Measurements from ENCODE around the gene NFATC2IP.

NFATC2IP gene

GRCh38 chr16:28904363-28904762, 46.4 kb upstream of the NFATC2IP start:
- H3K4me2 ChIP-seq: no peak overlapping the region
- no peak overlapping the region for H3K9ac ChIP-seq
- H2AFZ ChIP-seq (ENCODE audit: low read depth): no peak overlapping the region
- no peak overlapping the region for H3K27ac ChIP-seq
- H3K79me2 ChIP-seq (ENCODE audit: insufficient read depth, low read depth): no peaks in the 10 kb centered on the region
- no peak overlapping the region for H3K4me3 ChIP-seq (IDR thresholded peaks at IDR 0.05; ENCODE audit: insufficient read depth, low read depth, low read length)
- TF ChIP-seq CTCF (conservative IDR thresholded peaks at IDR 0.05; ENCODE audit: low read depth, low read length): no peak
- no peaks in the 10 kb centered on the region for H3K4me1 ChIP-seq (ENCODE audit: low read depth, poor library complexity, severe bottlenecking)
- no peaks in the 10 kb centered on the region for H4K20me1 ChIP-seq (ENCODE audit: insufficient read depth)
- no peaks in the 10 kb centered on the region for H3K27me3 ChIP-seq (ENCODE audit: insufficient read depth, low read depth)
- no peaks in the 10 kb centered on the region for H3K36me3 ChIP-seq (ENCODE audit: insufficient read depth)

DNA sequence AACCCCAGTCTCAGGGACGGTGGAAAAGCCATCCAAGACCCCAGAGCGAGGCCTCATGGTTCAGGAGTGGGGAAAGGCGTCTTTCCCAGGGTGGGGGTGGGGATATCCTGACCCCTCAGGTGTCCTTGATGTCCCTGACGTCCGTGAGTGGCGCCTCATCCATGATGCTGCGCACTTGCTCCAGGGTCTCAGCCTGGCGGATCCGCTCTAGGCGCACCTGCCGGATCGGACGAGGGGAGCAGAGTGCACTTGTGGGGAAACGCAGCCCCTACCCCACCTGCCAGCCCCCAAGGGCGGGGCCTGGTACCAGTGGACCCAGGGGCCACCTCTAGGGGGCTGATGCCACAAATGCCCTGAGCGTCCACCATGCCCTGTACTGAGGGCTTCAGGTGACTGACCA, 45.9 kb upstream of the NFATC2IP start:
- H3K27ac ChIP-seq: no peak overlapping the region
- no peak overlapping the region for H3K4me3 ChIP-seq (IDR thresholded peaks at IDR 0.05; ENCODE audit: insufficient read depth, low read depth, low read length)
- H3K4me1 ChIP-seq (ENCODE audit: low read depth, poor library complexity, severe bottlenecking): no peaks in the 10 kb centered on the region
- H3K27me3 ChIP-seq (ENCODE audit: insufficient read depth, low read depth): no peaks in the 10 kb centered on the region
- no peaks in the 10 kb centered on the region for H4K20me1 ChIP-seq (ENCODE audit: insufficient read depth)
- no peaks in the 10 kb centered on the region for H3K36me3 ChIP-seq (ENCODE audit: insufficient read depth)
- no peak overlapping the region for H3K4me2 ChIP-seq
- no peak overlapping the region for H2AFZ ChIP-seq (ENCODE audit: low read depth)
- no peak overlapping the region for H3K9ac ChIP-seq
- no peak for TF ChIP-seq CTCF (conservative IDR thresholded peaks at IDR 0.05; ENCODE audit: low read depth, low read length)
- no peaks in the 10 kb centered on the region for H3K79me2 ChIP-seq (ENCODE audit: insufficient read depth, low read depth)

DNA sequence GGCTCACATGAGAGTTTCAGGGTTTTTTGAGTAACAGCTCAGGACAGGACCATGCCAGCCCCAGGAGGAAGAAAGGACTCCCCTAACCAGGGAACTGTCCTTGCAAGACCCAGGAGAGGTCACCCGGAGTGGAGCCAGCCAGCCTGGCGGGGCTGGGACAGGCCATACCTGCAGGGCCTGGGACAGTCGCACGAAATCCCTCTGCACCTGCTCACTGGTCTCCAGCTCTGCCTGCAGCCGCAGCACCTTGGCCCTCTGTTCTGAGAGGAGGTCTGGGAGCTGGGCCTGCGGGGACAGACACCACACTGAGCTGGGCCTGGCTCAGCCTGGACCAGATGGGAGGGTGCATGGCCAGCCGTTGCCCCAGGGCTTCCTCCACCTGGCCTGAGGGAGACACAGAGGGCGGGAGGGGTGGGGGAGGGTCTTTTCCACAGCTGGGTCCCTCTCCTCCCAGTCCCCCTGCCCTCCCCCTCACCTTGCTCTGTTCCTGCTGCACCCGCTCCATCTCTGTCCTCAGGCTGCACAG, 45.4 kb upstream of the NFATC2IP start:
- H3K9ac ChIP-seq: no peak overlapping the region
- H2AFZ ChIP-seq (ENCODE audit: low read depth): no peak overlapping the region
- H3K27me3 ChIP-seq (ENCODE audit: insufficient read depth, low read depth): no peaks in the 10 kb centered on the region
- no peaks in the 10 kb centered on the region for H3K79me2 ChIP-seq (ENCODE audit: insufficient read depth, low read depth)
- no peak overlapping the region for H3K4me3 ChIP-seq (IDR thresholded peaks at IDR 0.05; ENCODE audit: insufficient read depth, low read depth, low read length)
- H3K4me2 ChIP-seq: no peak overlapping the region
- TF ChIP-seq CTCF (conservative IDR thresholded peaks at IDR 0.05; ENCODE audit: low read depth, low read length): no peak
- peaks cover 3% of the 10 kb centered on the region for H3K4me1 ChIP-seq (ENCODE audit: low read depth, poor library complexity, severe bottlenecking)
- H3K36me3 ChIP-seq (ENCODE audit: insufficient read depth): no peaks in the 10 kb centered on the region
- H4K20me1 ChIP-seq (ENCODE audit: insufficient read depth): no peaks in the 10 kb centered on the region
- H3K27ac ChIP-seq: no peak overlapping the region

DNA sequence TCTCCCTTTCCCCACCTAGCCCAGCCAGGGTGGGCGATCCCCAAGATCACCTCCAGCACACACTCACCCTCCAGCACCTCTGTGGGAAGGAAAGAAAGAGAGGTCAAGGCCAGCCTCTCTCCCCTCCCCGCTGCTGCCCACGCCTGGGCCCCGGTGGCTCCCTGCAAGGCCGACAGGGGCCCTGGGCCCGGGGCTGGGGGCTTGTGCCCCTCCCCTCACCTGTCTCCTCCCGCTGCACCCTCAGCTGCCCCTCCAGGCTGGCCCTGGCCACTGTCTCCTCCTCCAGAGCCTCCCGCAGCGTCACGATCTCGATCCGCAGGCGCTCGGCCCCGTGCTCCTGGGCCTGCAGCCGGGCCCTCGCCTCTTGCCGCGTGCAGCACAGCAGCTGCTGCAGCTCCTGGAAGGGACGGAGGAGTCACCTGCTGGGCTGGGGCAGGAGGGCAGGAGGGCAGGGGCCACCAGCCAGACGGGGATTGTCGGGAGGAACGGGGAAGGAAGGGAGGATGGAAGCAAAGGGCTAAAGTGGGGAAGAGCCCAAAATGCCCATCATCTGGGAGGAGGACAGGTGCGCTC, 44.9 kb upstream of the NFATC2IP start:
- Histone ChIP-seq H3K4me2 (no peak overlapping the region), H4K20me1 (ENCODE audit: insufficient read depth) (no peaks in the 10 kb centered on the region), H3K27me3 (ENCODE audit: insufficient read depth, low read depth) (no peaks in the 10 kb centered on the region), H3K36me3 (ENCODE audit: insufficient read depth) (no peaks in the 10 kb centered on the region), H2AFZ (ENCODE audit: low read depth) (no peak overlapping the region), H3K4me1 (ENCODE audit: low read depth, poor library complexity, severe bottlenecking) (peaks cover 8% of the 10 kb centered on the region), H3K4me3 (IDR thresholded peaks at IDR 0.05; ENCODE audit: insufficient read depth, low read depth, low read length) (no peak overlapping the region), H3K27ac (no peak overlapping the region), H3K79me2 (ENCODE audit: insufficient read depth, low read depth) (no peaks in the 10 kb centered on the region), H3K9ac (no peak overlapping the region)
- TF ChIP-seq CTCF (conservative IDR thresholded peaks at IDR 0.05; ENCODE audit: low read depth, low read length): no peak

Data from KMS-11 (cell line).